Progenitor cell of endocrine pancreas (in vitro differentiated cells): Measurements from ENCODE around the gene TMIGD3. TPM values are rescaled to one million over a fixed set of nuclear protein-coding genes. Genes with fewer than 3 reads are reported as not detected.

Source experiments
- DNase-seq: peaks from one replicate; pipeline ENCODE4 v3.0.0; 2021; ENCODE audit warnings: low spot score; ENCODE audit not compliant: unreplicated experiment
- H3K27ac Mint-ChIP-seq: 2 replicates; pipeline ENCODE4 v1.8.0; 2021; ENCODE audit warnings: mild to moderate bottlenecking, moderate library complexity, mixed read lengths
- H3K27me3 Mint-ChIP-seq: 2 replicates; pipeline ENCODE4 v1.8.0; 2021; ENCODE audit warnings: mixed read lengths
- H3K36me3 Mint-ChIP-seq: 2 replicates; pipeline ENCODE4 v1.8.0; 2022; ENCODE audit warnings: mixed read lengths; ENCODE audit not compliant: insufficient read depth
- H3K4me1 Mint-ChIP-seq: 2 replicates; pipeline ENCODE4 v1.8.0; 2021; ENCODE audit warnings: low read depth, mixed read lengths
- H3K4me3 Mint-ChIP-seq: 2 replicates; pipeline ENCODE4 v1.8.0; 2021; ENCODE audit warnings: low read depth, mild to moderate bottlenecking, moderate library complexity, mixed read lengths
- H3K9me3 Mint-ChIP-seq: 2 replicates; pipeline ENCODE4 v1.8.0; 2021; ENCODE audit warnings: low read depth, mixed read lengths
- CTCF ChIP-seq: fragments of 200-600 bp; sonication (generic); IDR thresholded peaks from one replicate; pipeline ENCODE4 v1.5.0; 2021; ENCODE audit warnings: antibody characterized with exemption, mild to moderate bottlenecking; ENCODE audit not compliant: unreplicated experiment
- total RNA-seq: library from RNA; stranded (reverse); gene quantifications from 2 replicates; pipeline ENCODE4 v1.2.1, GENCODE V29; 2021

The TMIGD3 gene
- total RNA-seq, 1 donor from 2014 or later, result not detected

DNA sequence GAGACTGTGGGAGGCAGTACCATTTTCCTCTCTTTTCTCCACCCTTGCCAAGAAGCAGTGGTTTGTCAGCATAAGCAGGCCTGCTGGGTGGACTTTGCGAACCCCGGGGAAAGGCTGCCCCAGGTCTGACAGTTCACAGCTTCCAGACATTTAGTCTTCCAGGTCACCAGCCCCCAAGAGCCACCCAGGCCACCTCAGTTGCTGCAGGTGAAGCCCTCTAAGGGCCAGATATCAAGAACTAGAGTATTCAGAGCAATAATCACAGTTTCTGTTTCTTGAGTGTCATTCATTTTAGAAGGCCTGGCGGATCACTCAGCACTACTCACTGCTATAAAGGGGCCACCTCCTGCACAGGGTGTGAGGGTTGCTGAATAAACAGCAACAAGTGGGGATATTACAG is 9.5 kb upstream of the TMIGD3 start:
- no peaks in the 10 kb centered on the region for H3K27me3 Mint-ChIP-seq
- no peaks in the 10 kb centered on the region for H3K9me3 Mint-ChIP-seq
- TF ChIP-seq CTCF, result no peak
- H3K36me3 Mint-ChIP-seq, result no peaks in the 10 kb centered on the region
- no peak overlapping the region for H3K27ac Mint-ChIP-seq
- H3K4me1 Mint-ChIP-seq, result peaks cover 6% of the 10 kb centered on the region
- no peak for DNase-seq
- no peak overlapping the region for H3K4me3 Mint-ChIP-seq

DNA sequence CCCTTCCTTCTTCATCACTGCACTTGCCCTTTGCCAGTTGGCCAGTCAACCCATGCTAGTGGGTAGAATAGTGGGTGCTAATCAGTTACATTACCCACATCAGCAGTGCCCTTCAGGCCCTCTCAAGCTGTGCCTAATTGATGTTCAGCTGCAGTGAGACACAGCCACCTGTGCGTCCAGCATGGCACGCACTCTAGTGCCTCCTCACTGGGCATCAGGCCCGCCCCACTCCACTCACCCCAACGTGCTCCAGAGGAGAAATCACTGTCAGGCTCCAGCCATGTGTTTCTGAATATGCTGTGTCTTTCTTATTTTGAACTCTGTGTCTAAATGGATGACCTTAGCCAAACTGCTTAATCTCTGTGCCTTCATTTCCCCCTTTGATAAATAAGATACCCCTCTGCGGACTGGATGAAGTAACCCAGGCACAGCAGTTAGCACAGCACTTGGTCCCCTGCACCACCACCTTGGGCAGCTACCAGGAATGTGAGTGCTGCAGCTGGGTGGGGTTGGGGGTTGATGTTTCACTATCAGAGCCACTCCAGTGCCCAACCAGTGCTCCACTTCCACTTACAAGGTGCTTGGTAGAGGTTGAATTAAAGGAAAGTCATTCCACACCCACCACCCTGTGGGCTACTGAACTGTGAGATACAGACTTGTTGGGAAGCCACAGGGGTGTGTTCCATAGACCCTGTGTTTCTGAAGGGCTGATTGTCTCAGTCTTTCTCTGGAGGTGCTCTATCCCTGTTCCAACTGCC is 8.9 kb upstream of the TMIGD3 start:
- H3K9me3 Mint-ChIP-seq, result no peaks in the 10 kb centered on the region
- no peak for TF ChIP-seq CTCF
- H3K27me3 Mint-ChIP-seq, result no peaks in the 10 kb centered on the region
- no peak overlapping the region for H3K4me3 Mint-ChIP-seq
- no peak overlapping the region for H3K27ac Mint-ChIP-seq
- peaks cover 8% of the 10 kb centered on the region for H3K4me1 Mint-ChIP-seq
- no peaks in the 10 kb centered on the region for H3K36me3 Mint-ChIP-seq
- no peak for DNase-seq

DNA sequence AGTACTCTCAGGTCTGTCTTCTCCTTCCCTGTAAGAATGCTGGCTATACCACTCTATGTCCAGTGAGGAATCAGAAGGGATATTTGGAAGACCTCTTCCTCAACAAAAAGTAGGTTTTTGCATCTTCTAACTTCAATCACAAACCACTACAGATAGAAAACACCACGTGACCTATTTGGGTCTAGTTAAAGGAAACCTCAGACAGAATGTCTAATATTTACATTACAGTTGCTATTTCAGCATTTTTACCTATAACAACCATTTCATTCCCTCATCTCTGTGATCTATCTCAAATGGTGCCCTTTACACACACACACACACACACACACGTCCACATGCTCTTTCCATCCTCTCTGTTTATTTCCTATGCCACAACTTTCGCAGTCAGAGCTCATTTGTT is 7.9 kb upstream of the TMIGD3 start:
- H3K36me3 Mint-ChIP-seq, result no peaks in the 10 kb centered on the region
- no peak for TF ChIP-seq CTCF
- H3K4me3 Mint-ChIP-seq, result no peak overlapping the region
- no peak overlapping the region for H3K27ac Mint-ChIP-seq
- H3K27me3 Mint-ChIP-seq, result no peaks in the 10 kb centered on the region
- peaks cover 7% of the 10 kb centered on the region for H3K4me1 Mint-ChIP-seq
- no peak for DNase-seq
- no peaks in the 10 kb centered on the region for H3K9me3 Mint-ChIP-seq

GRCh38 chr1:111509997-111510375 is 6.6 kb upstream of the TMIGD3 start:
- no peak for TF ChIP-seq CTCF
- Mint-ChIP-seq H3K9me3 (no peaks in the 10 kb centered on the region), H3K4me3 (no peak overlapping the region), H3K27me3 (no peaks in the 10 kb centered on the region), H3K4me1 (peaks cover 7% of the 10 kb centered on the region), H3K36me3 (no peaks in the 10 kb centered on the region), H3K27ac (no peak overlapping the region)
- no peak for DNase-seq

DNA sequence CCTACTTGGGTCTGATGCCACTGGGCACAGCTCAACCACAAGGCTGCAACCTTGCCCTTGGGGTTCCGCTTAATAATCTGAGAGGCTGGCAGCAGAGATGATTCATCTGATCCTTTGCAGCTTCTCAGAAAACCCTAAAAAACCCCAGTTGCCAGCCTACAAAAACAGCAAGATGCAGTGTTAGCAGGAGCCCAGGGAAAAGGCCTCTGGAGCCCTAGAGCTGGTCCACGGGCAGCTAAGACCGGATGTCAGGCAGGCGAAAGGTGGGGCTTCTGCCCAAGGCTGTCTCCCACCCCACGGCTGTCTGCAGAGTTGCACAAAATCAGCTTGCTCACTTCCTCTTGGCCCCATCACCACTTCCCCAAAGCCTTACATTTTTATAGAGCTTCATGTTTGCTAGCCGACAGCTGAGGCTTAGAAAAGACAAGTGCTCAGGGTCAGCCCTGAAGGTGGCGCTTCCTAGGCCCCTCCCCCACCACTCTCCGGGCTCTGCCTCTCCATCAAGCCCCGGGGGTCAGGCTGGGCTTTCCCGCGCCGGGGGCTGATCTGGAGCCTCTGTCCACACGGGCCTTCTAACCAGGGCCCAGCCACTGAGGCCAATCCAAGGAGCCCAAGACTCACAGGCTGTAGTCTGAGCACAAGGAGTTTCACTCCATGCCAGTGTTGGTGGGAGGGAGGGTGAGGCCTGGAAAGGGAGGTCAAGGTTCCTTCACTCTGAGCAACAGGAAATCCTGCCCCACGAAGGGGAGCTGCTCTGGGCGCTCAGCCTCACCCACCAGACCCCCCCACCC is 4.2 kb upstream of the TMIGD3 start:
- Mint-ChIP-seq H3K4me1 (peaks cover 7% of the 10 kb centered on the region), H3K27me3 (peaks cover 4% of the 10 kb centered on the region), H3K4me3 (peak overlapping the region; percentile 63), H3K36me3 (no peaks in the 10 kb centered on the region), H3K9me3 (no peaks in the 10 kb centered on the region), H3K27ac (peak overlapping the region; percentile 88)
- DNase-seq, result peak; percentile 56
- no peak for TF ChIP-seq CTCF
